ENCODE data around the gene FXYD6.

Gene FXYD6

DNA sequence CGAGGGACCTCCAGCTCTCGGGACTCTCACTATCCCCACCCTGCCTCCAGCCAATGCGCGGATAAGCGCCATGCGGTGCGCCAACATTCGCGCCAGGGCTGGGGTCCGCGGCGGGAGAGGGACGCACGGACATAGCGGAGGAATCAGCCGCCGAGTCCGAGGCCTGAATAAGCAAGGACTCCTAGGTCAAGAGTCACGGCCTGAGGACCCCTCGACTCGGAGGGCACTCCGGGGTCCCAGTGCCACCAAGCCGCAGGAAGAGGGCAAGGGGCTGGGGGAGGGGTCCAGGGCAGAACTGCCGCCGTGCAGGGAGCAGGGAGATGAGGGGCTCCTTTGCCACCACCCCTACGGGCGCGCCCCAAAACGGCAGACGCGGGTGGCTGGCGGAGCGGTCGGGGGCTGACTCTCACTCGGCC, 80.0 kb downstream of the FXYD6 start:
- no peaks in the 10 kb centered on the region for H3K4me1 ChIP-seq (ENCODE audit: control insufficient read depth, insufficient read depth, low read length)
- H3K4me2 ChIP-seq (ENCODE audit: low read length) = no peak overlapping the region
- no peak overlapping the region for H3K9ac ChIP-seq (ENCODE audit: low read depth, low read length)
- H3K36me3 ChIP-seq (ENCODE audit: insufficient read depth, low read length) = no peaks in the 10 kb centered on the region
- H3K27me3 ChIP-seq (ENCODE audit: control insufficient read depth, insufficient read depth, low read length) = peaks cover 72% of the 10 kb centered on the region
- H3K9me3 ChIP-seq (replicated peaks; ENCODE audit: low read length) = no peaks in the 10 kb centered on the region
- no peak overlapping the region for H3K4me3 ChIP-seq (ENCODE audit: low read length)

DNA sequence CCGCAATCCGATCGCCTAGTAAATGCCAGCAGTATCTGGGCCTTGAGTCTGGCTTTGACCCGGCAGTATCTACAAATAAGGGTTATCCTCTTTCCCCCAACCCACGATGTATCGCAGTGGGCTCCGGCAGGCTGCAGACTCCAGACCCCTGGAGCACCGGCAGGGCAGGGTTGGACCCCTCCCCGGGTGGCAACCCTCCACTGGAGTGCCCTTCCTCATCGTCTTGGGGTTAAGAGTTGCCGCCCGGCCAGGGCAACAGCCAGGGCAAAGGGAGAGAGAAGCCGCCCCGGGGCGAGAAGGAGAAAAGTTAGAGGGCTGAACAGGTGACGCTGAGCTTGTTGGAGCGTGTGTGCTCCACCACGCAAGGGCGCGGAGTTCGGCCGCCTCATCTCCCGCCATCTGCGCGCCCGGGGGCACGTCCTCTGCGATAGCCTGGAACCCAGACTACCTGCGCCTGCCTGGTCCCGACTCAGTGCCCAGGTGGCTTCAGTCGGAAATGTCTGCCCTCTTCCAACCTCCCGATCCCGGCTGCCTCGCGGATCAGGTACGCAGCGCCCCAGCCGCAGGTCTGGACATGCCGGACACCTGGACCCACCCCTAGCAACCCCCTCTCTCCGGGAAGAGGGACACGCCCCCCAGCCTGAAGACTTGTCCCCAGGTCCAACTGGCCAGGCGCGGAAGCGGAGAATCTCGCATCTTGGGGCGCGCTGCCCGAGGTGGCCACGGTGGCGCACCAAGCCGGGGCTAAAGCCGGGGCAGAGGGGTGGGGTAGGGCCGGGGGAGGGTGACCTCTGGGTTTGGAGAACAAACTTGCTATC, 80.6 kb downstream of the FXYD6 start:
- Histone ChIP-seq H3K9ac (ENCODE audit: low read depth, low read length) (no peak overlapping the region), H3K27me3 (ENCODE audit: control insufficient read depth, insufficient read depth, low read length) (peaks cover 74% of the 10 kb centered on the region), H3K4me3 (ENCODE audit: low read length) (no peak overlapping the region)

GRCh38 chr11:117794772-117795629, 81.5 kb downstream of the FXYD6 start:
- no peak overlapping the region for H3K4me2 ChIP-seq (ENCODE audit: low read length)
- H3K27me3 ChIP-seq (ENCODE audit: control insufficient read depth, insufficient read depth, low read length) = peaks cover 72% of the 10 kb centered on the region
- no peaks in the 10 kb centered on the region for H3K4me1 ChIP-seq (ENCODE audit: control insufficient read depth, insufficient read depth, low read length)
- H3K9me3 ChIP-seq (replicated peaks; ENCODE audit: low read length) = no peaks in the 10 kb centered on the region
- H3K9ac ChIP-seq (ENCODE audit: low read depth, low read length) = no peak overlapping the region
- H3K4me3 ChIP-seq (ENCODE audit: low read length) = no peak overlapping the region
- no peaks in the 10 kb centered on the region for H3K36me3 ChIP-seq (ENCODE audit: insufficient read depth, low read length)

More for the DNA sequence above, 80.6 kb downstream of the FXYD6 start:
- Histone ChIP-seq H3K4me2 (ENCODE audit: low read length) (no peak overlapping the region), H3K36me3 (ENCODE audit: insufficient read depth, low read length) (no peaks in the 10 kb centered on the region), H3K4me1 (ENCODE audit: control insufficient read depth, insufficient read depth, low read length) (no peaks in the 10 kb centered on the region), H3K9me3 (replicated peaks; ENCODE audit: low read length) (no peaks in the 10 kb centered on the region)

GRCh38 chr11:117794135-117794534, 82.3 kb downstream of the FXYD6 start:
- Histone ChIP-seq H3K4me2 (ENCODE audit: low read length) (no peak overlapping the region), H3K4me3 (ENCODE audit: low read length) (no peak overlapping the region), H3K27me3 (ENCODE audit: control insufficient read depth, insufficient read depth, low read length) (peaks cover 63% of the 10 kb centered on the region), H3K9me3 (replicated peaks; ENCODE audit: low read length) (no peaks in the 10 kb centered on the region), H3K9ac (ENCODE audit: low read depth, low read length) (no peak overlapping the region), H3K4me1 (ENCODE audit: control insufficient read depth, insufficient read depth, low read length) (no peaks in the 10 kb centered on the region), H3K36me3 (ENCODE audit: insufficient read depth, low read length) (no peaks in the 10 kb centered on the region)

- Histone ChIP-seq H3K9ac (ENCODE audit: low read depth, low read length) (no peak overlapping the region), H3K4me3 (ENCODE audit: low read length) (no peak overlapping the region), H3K36me3 (ENCODE audit: insufficient read depth, low read length) (no peaks in the 10 kb centered on the region), H3K4me1 (ENCODE audit: control insufficient read depth, insufficient read depth, low read length) (no peaks in the 10 kb centered on the region), H3K4me2 (ENCODE audit: low read length) (no peak overlapping the region), H3K9me3 (replicated peaks; ENCODE audit: low read length) (no peaks in the 10 kb centered on the region), H3K27me3 (ENCODE audit: control insufficient read depth, insufficient read depth, low read length) (peaks cover 58% of the 10 kb centered on the region)
These were observed 82.9 kb downstream of the FXYD6 start for GRCh38 chr11:117793583-117793982.

DNA sequence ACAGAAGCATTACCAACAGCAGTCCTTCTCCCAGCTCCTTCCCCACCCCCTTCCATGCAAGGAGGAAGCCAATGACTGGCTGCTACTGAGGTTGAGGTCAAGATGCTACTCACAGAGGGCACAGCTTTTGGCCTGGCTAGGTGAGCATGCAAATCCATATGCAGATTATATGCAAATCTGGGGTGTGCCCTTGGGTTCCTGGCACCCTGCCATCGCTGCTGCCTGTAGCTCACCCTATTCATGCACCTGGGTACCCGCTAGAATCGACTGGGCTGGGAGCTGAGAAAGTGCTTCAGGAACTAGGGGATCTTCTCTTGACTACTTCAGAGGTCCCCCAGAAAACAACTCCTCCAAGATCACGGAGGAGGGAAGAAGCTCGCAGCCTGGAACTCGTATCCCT, 83.5 kb downstream of the FXYD6 start:
- Histone ChIP-seq H3K4me2 (ENCODE audit: low read length) (no peak overlapping the region), H3K9me3 (replicated peaks; ENCODE audit: low read length) (no peaks in the 10 kb centered on the region), H3K4me3 (ENCODE audit: low read length) (no peak overlapping the region), H3K27me3 (ENCODE audit: control insufficient read depth, insufficient read depth, low read length) (peaks cover 54% of the 10 kb centered on the region), H3K9ac (ENCODE audit: low read depth, low read length) (no peak overlapping the region), H3K36me3 (ENCODE audit: insufficient read depth, low read length) (no peaks in the 10 kb centered on the region), H3K4me1 (ENCODE audit: control insufficient read depth, insufficient read depth, low read length) (no peaks in the 10 kb centered on the region)

GRCh38 chr11:117792241-117792640, 84.2 kb downstream of the FXYD6 start:
- no peaks in the 10 kb centered on the region for H3K9me3 ChIP-seq (replicated peaks; ENCODE audit: low read length)
- no peaks in the 10 kb centered on the region for H3K4me1 ChIP-seq (ENCODE audit: control insufficient read depth, insufficient read depth, low read length)
- no peak overlapping the region for H3K9ac ChIP-seq (ENCODE audit: low read depth, low read length)
- no peak overlapping the region for H3K4me3 ChIP-seq (ENCODE audit: low read length)
- no peak overlapping the region for H3K4me2 ChIP-seq (ENCODE audit: low read length)
- H3K36me3 ChIP-seq (ENCODE audit: insufficient read depth, low read length) = no peaks in the 10 kb centered on the region
- peaks cover 52% of the 10 kb centered on the region for H3K27me3 ChIP-seq (ENCODE audit: control insufficient read depth, insufficient read depth, low read length)

DNA sequence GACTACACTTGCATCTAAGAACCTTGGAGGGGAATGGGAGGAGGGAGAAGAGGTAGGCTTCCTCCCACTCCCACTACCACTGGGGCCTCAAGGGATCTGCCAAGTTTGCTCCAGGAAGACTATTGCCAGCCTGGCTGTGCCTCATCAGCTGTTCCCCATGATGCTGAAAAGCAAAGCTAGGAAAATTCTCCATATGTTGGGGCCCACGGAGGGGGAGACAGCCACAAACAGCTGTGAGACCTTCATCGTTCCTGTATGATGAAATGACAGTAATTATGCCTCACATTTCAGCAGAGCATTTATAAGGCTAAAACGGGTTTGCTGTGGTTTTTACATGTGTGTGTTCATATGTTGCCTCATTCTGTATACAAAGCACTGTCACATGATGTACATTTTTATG, 86.2 kb downstream of the FXYD6 start:
- Histone ChIP-seq H3K9ac (ENCODE audit: low read depth, low read length) (no peak overlapping the region), H3K4me3 (ENCODE audit: low read length) (no peak overlapping the region), H3K27me3 (ENCODE audit: control insufficient read depth, insufficient read depth, low read length) (peaks cover 53% of the 10 kb centered on the region), H3K4me2 (ENCODE audit: low read length) (no peak overlapping the region), H3K36me3 (ENCODE audit: insufficient read depth, low read length) (no peaks in the 10 kb centered on the region), H3K4me1 (ENCODE audit: control insufficient read depth, insufficient read depth, low read length) (no peaks in the 10 kb centered on the region), H3K9me3 (replicated peaks; ENCODE audit: low read length) (no peaks in the 10 kb centered on the region)

- Histone ChIP-seq H3K27me3 (ENCODE audit: control insufficient read depth, insufficient read depth, low read length) (peaks cover 43% of the 10 kb centered on the region), H3K36me3 (ENCODE audit: insufficient read depth, low read length) (no peaks in the 10 kb centered on the region), H3K4me1 (ENCODE audit: control insufficient read depth, insufficient read depth, low read length) (no peaks in the 10 kb centered on the region), H3K4me3 (ENCODE audit: low read length) (no peak overlapping the region), H3K9ac (ENCODE audit: low read depth, low read length) (no peak overlapping the region), H3K9me3 (replicated peaks; ENCODE audit: low read length) (no peaks in the 10 kb centered on the region), H3K4me2 (ENCODE audit: low read length) (no peak overlapping the region)
These were observed 87.2 kb downstream of the FXYD6 start for GRCh38 chr11:117789241-117789640.
